ENCODE results near the gene KDM4B.
A peak's percentile ranks its signal among the peaks of the same experiment; 100 is the strongest.
"Not testable (repeated sequence)": the region's sequence is repeated elsewhere in the genome, so short reads cannot be mapped to it uniquely, and the experiment has no call there.

KDM4B gene

GRCh38 chr19:5153601-5154128, 184.8 kb downstream of the KDM4B start:
- no peak for DNase-seq (ENCODE audit: low read depth)
- no peak for TF ChIP-seq CTCF (conservative IDR thresholded peaks at IDR 0.05; ENCODE audit: low read depth, low read length)

GRCh38 chr19:5154129-5154798, 185.4 kb downstream of the KDM4B start:
- TF ChIP-seq CTCF (conservative IDR thresholded peaks at IDR 0.05; ENCODE audit: low read depth, low read length): peak; percentile 70
- no peak overlapping the region for H3K4me3 ChIP-seq (ENCODE audit: low read depth, low read length)
- DNase-seq (ENCODE audit: low read depth): peak; percentile 19

More at GRCh38 chr19:5153601-5154128, 184.8 kb downstream of the KDM4B start:
- H3K4me3 ChIP-seq (ENCODE audit: low read depth, low read length): no peak overlapping the region

GRCh38 chr19:5154799-5155426, 186.0 kb downstream of the KDM4B start:
- no peak for TF ChIP-seq CTCF (conservative IDR thresholded peaks at IDR 0.05; ENCODE audit: low read depth, low read length)
- H3K4me3 ChIP-seq (ENCODE audit: low read depth, low read length): no peak overlapping the region
- DNase-seq (ENCODE audit: low read depth): no peak

- no peak for DNase-seq (ENCODE audit: low read depth)
- no peak for TF ChIP-seq CTCF (conservative IDR thresholded peaks at IDR 0.05; ENCODE audit: low read depth, low read length)
- no peak overlapping the region for H3K4me3 ChIP-seq (ENCODE audit: low read depth, low read length)
Observed at GRCh38 chr19:5155586-5156210, 186.8 kb downstream of the KDM4B start.

GRCh38 chr19:5156231-5156986, 187.5 kb downstream of the KDM4B start:
- no peak for TF ChIP-seq CTCF (conservative IDR thresholded peaks at IDR 0.05; ENCODE audit: low read depth, low read length)
- H3K4me3 ChIP-seq (ENCODE audit: low read depth, low read length): no peak overlapping the region
- DNase-seq (ENCODE audit: low read depth): no peak

- H3K4me3 ChIP-seq (ENCODE audit: low read depth, low read length): no peak overlapping the region
- DNase-seq (ENCODE audit: low read depth): no peak
- no peak for TF ChIP-seq CTCF (conservative IDR thresholded peaks at IDR 0.05; ENCODE audit: low read depth, low read length)
Observed at GRCh38 chr19:5157186-5157585, 188.3 kb downstream of the KDM4B start.

- not testable (repeated sequence) for H3K4me3 ChIP-seq (ENCODE audit: low read depth, low read length); DNase-seq (ENCODE audit: low read depth)
Observed at GRCh38 chr19:5158549-5159134, 189.7 kb downstream of the KDM4B start.

GRCh38 chr19:5160158-5160795, 191.4 kb downstream of the KDM4B start:
- not testable (repeated sequence) for DNase-seq (ENCODE audit: low read depth); H3K4me3 ChIP-seq (ENCODE audit: low read depth, low read length)

GRCh38 chr19:5164845-5165696, 196.2 kb downstream of the KDM4B start:
- not testable (repeated sequence) for DNase-seq (ENCODE audit: low read depth); H3K4me3 ChIP-seq (ENCODE audit: low read depth, low read length)

Data from choroid plexus epithelial cell (primary cell).